NCI-H2107 treated with DMSO at 0.1 percent for 48 hours (cell line): ENCODE results near the gene PRPF6.

ENCODE experiments used
- DNase-seq: peaks from one replicate; lab custom pipeline; 2025; ENCODE audit not compliant: unreplicated experiment; lab: John Stamatoyannopoulos, UW

Gene PRPF6

GRCh38 chr20:64074963-64075362, 94.0 kb downstream of the PRPF6 start:
- DNase-seq: no peak

- DNase-seq: no peak
These were observed 94.6 kb downstream of the PRPF6 start for GRCh38 chr20:64075556-64075955.

- no peak for DNase-seq
These were observed 95.4 kb downstream of the PRPF6 start for GRCh38 chr20:64076061-64076997.

DNA sequence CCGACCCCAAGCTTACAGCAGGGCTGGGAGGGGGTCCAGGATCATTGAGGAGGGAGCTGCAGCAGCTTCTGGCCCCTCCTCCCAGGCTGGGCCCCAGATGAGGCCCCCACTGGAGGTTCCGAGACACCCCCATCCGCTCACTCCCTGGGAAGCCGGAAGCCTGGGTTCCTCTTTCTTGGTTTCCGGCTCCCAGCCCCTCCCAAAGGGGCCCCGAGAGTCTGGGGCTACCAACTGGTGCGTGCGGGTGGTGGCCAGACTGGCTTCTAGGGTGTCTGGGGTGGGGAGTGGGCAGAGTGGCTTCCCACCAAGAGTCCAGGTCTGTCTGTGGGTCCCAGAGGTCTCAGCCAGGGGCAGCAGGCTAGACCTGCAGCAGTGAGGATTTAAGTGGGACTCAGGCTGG, 96.2 kb downstream of the PRPF6 start:
- DNase-seq: no peak

DNA sequence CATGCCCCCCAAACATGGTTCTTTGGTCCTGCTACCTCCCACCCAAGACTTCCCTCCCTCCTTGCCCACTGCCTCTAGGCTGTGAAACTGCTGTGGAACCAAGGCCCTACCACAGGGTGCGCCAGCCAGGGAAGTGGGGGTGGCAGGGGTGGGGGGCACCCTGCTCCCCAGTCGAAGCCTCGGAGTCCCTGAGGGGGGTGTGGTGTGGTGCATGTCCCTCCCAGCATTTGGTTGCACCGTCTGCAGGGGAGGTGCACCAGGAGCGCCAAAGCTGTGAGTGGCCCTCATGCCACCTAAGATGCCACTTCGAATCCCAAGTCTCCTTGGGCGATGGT, 96.6 kb downstream of the PRPF6 start:
- no peak for DNase-seq

GRCh38 chr20:64077876-64078551, 97.1 kb downstream of the PRPF6 start:
- DNase-seq: no peak

DNA sequence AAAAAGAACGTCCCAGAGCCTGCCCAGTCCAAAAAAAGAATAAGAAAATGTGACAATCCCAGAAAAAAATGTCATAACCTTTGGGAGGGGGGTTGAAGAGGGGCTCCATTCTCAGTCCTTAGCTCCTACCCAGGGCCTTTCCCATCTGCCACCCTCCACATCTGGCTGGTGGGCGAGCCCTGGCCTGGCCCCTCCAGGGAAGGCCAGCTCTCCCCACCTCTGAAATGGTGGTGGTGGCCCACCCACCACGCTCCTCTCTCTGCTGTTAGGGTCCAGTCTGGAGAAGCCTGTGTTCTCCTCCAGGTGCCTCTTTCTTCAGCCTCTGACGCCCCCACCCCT, 98.0 kb downstream of the PRPF6 start:
- DNase-seq: no peak

- no peak for DNase-seq
These were observed 98.5 kb downstream of the PRPF6 start, which contains the start of gene RGS19 for GRCh38 chr20:64079273-64080012. RGS19 (minus strand) TSS chr20:64079518; CDS start chr20:64076886, 2,632 bp downstream.

DNA sequence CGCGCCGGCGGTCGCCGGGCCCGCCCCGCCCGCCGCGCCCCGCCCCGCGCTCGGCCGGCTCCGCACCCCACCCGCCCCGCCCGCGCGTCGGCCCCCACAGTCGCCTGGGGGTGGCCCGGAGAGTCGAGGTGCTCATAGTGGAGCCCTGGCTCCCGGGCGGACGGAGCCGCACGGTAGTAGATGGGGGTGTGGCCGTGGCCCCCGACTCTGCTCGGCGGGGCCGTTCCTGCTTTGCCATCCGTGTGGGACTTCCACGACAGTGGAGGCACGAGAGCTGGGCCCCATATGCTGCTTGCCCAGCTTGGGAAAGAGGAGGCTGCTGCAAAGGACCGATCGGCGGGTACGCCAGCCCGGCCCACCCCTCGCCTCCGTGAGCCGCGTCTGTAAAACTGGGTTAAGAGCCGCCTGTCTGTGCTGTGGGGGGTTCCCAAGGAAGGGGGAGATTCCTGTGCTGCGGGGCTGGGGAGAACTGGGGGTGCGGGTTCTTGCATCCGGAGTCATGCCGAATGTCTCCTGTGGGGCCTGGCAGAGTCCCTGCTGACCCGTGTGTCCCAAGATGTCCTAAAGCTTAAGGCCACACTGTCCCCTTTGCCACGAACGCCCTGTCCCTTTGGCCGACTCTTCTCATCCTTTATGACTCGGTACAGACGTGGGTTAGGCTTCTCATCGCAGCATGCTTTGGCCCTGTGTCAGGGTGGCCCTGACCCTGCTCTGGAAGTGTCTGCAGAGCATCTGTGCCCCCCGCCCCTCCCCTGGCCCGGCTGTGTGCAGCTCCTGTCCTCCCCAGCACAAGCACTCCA, 99.3 kb downstream of the PRPF6 start, which contains the start of gene OPRL1:
TSS of gene OPRL1 (plus strand) at position 70 of the 800 bp plus-strand sequence. CDS start 12,639 bp downstream, outside the sequence.
- DNase-seq: no peak

DNA sequence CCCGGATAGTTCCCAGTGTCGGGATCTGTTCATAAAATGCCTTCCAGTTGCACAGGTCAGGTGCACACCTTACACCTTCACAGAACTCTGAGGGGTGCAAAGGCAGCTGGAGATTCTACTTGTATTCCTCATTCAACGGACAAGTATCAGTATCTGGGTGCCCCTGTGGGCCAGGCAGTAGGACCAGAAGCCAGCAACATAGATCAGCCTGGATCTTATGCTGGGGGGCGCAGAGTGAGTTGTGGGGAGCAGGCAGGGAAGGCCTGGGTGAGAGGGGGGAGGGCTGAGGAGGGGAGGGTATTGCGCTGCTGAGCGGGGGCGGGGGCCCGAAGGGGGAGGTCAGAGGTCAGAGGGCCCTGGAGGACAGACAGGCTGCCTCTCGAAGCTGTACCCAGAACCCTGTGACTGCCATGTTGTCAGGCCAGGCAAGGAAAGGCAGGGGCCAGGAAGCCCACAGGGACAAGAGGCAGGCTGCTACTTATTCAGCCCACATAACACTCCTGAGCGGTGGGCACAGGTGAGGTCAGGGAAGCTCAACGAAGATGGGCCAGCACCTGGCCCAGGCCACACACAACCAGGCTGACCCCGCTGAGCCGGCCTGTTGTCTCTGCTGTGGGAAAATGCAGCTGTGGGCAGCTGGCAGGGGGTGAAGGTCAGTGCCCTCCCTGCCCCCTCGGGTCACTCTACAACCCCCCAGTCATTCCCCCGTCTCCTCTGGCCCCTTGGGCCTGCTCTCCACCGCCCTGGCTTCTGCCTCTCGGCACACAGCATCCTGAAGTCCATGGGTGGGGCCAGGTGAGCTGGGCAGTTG, 100.1 kb downstream of the PRPF6 start:
- DNase-seq: no peak

- DNase-seq: no peak
These were observed 100.7 kb downstream of the PRPF6 start for GRCh38 chr20:64081624-64081964.

DNA sequence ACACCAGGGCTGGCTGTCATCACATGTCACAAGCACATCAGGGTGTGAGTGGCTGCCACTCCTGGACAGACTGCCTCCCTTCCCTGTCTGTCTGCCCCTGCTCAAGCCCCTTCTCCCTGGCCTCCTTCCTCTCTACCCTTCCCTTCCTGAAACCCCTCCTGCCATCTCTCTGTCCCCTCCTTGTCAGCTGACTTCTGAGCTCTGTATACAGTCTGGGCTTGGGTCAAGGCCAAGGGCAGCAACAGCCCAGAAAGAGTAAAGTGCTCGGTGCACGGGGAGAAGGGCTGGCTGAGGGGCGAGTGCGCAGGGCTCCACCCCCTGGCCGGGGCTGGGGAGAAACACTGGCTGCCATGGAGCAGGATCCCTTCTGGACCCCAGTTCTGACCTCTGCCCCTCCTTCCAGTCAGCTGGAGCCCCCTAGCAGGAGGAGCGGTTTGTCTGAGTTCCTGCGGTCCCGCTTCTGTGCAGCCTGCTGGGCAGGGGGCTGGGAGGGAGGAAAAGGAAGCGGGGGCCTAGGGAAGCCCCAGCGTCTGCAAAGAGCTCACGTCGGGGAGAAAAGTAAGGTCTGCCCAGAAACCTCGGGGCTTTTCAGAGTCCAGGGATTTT, 101.3 kb downstream of the PRPF6 start:
- DNase-seq: no peak
